ENCODE data around the gene TBK1. TPM values are rescaled to one million over a fixed set of nuclear protein-coding genes. Genes with fewer than 3 reads are reported as not detected.

Gene TBK1
- total and polyA plus RNA-seq, 11 donors: 7.8 to 16.9 (median 10.9) TPM

DNA sequence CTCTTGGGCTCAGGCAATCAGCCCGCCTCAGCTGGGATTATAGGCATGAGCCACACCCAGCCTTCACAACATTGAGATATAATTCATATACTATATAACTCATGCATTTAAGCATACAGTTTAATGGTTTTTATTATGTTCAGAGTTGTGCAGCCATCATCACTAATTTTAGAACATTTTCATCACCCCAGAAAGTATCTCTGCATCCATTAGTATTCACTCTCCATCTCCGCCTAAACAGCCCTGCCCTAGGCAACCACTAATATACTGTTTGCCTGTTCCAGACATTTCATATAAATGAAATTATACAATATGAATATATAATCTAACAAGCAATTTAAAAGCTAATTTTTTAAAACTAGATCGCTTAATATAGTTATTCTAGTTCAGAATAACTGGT, 34.7 kb downstream of the TBK1 start:
- H3K9me3 ChIP-seq: no peaks in the 10 kb centered on the region

GRCh38 chr12:64491718-64492117, 39.8 kb downstream of the TBK1 start:
- peaks cover 0 to 6% (median 0%) of the 10 kb centered on the region in 12 donors for H3K4me1 ChIP-seq
- WGBS, 4 donors: 92 to 96% (median 93%) methylated on average over 1 of the region's 1 CpG
- ATAC-seq (no peak), DNase-seq (no peak)
- intact Hi-C loops (cut with DNase I): loop anchor here in 2 of 10 donors (5.0 to 10.0 kb wide), 2 partner anchors 67 to 69 kb away; no protein-coding TSS in a partner anchor
- H3K27ac ChIP-seq: no peak overlapping the region
- TF ChIP-seq CTCF (IDR thresholded peaks at IDR 0.05): no peak
- TF ChIP-seq POLR2A (IDR thresholded peaks at IDR 0.05): no peak
- no peak overlapping the region for H3K4me3 ChIP-seq
- no peaks in the 10 kb centered on the region for H3K9me3 ChIP-seq
- peaks cover 0 to 100% (median 96%) of the 10 kb centered on the region in 9 donors for H3K36me3 ChIP-seq
- H3K27me3 ChIP-seq: no peaks in the 10 kb centered on the region

More for the DNA sequence above, 34.7 kb downstream of the TBK1 start:
- DNase-seq (no peak), ATAC-seq (no peak)
- no peaks in the 10 kb centered on the region for H3K27me3 ChIP-seq
- H3K4me1 ChIP-seq: no peaks in the 10 kb centered on the region
- peaks cover 0 to 100% (median 91%) of the 10 kb centered on the region in 9 donors for H3K36me3 ChIP-seq
- 96 to 99% (median 98%) methylated on average over 3 of the region's 3 CpGs for WGBS, 4 donors
- intact Hi-C loops (cut with DNase I): loop anchor here in 1 of 10 donors (10.0 kb wide), 1 partner anchor 62 kb away; no protein-coding TSS in a partner anchor
- no peak overlapping the region for H3K4me3 ChIP-seq
- no peak overlapping the region for H3K27ac ChIP-seq
- TF ChIP-seq CTCF (IDR thresholded peaks at IDR 0.05) (no peak), POLR2A (IDR thresholded peaks at IDR 0.05) (no peak)

GRCh38 chr12:64493513-64493912, 41.6 kb downstream of the TBK1 start:
- ATAC-seq (no peak), DNase-seq (no peak)
- peaks cover 0 to 100% (median 96%) of the 10 kb centered on the region in 9 donors for H3K36me3 ChIP-seq
- 95 to 99% (median 97%) methylated on average over 3 of the region's 3 CpGs for WGBS, 4 donors
- TF ChIP-seq POLR2A (IDR thresholded peaks at IDR 0.05) (no peak), CTCF (IDR thresholded peaks at IDR 0.05) (no peak)
- peaks cover 0 to 6% (median 0%) of the 10 kb centered on the region in 12 donors for H3K4me1 ChIP-seq
- H3K4me3 ChIP-seq: no peak overlapping the region
- H3K27ac ChIP-seq: no peak overlapping the region
- intact Hi-C loops (cut with DNase I): loop anchor here in 2 of 10 donors (5.0 to 10.0 kb wide), 2 partner anchors 69 to 71 kb away; no protein-coding TSS in a partner anchor
- H3K9me3 ChIP-seq: no peaks in the 10 kb centered on the region
- H3K27me3 ChIP-seq: no peaks in the 10 kb centered on the region

GRCh38 chr12:64494998-64495729, 43.2 kb downstream of the TBK1 start:
- DNase-seq (no peak), ATAC-seq (no peak)
- peaks cover 0 to 6% (median 0%) of the 10 kb centered on the region in 12 donors for H3K4me1 ChIP-seq
- intact Hi-C loops (cut with DNase I): loop anchor here in 2 of 10 donors (5.0 to 10.0 kb wide), 2 partner anchors 70 to 73 kb away; no protein-coding TSS in a partner anchor
- H3K36me3 ChIP-seq: peaks cover 0 to 100% (median 99%) of the 10 kb centered on the region in 9 donors
- no peaks in the 10 kb centered on the region for H3K9me3 ChIP-seq
- no peak for TF ChIP-seq CTCF (IDR thresholded peaks at IDR 0.05)
- no peak overlapping the region for H3K4me3 ChIP-seq
- no peaks in the 10 kb centered on the region for H3K27me3 ChIP-seq
- H3K27ac ChIP-seq: no peak overlapping the region
- 87 to 90% (median 89%) methylated on average over 5 of the region's 5 CpGs for WGBS, 4 donors
